Stomach (tissue), 4 donors: ENCODE measurements around the gene TRIM66.

Experiments
- POLR2A ChIP-seq, 4 donors: fragments of 450-650 bp; IDR thresholded peaks; one replicate each; pipeline ENCODE4 v1.6.1; 2016; ENCODE audit warnings: antibody characterized with exemption in 4 of 4, control low read depth in 2 of 4, mild to moderate bottlenecking in 1 of 4, moderate library complexity in 1 of 4
- TF ChIP-seq, protein P1 (sequence below), 7 experiments: fragments of 450-650 bp in 4 of 7; fragments of 200-600 bp in 3 of 7; sonication (generic) in 3 of 7; IDR thresholded peaks; one replicate each; pipeline ENCODE4 v1.5.1; 2016 to 2019; ENCODE audit warnings: antibody characterized with exemption in 7 of 7, control low read depth in 2 of 7, mild to moderate bottlenecking in 1 of 7

DNA sequence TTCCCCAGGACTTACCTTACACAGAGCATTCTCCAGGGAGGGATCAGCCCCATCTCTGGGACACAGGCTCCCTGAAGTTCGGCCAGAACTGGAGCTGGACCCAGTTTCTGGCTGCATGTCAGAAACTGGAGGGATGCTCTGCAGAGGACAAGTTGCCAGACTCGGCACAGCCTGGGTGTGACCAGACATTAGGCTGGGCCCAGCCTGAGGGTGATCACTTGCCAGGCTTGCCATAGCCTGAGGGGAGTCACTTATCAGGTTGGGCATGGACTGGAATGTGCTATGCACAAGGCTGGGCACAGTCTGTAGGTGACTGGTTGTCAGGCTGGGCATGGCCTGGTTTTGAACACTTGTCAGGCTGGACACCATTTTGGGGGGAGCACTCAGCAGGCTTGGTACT, 57.8 kb downstream of the TRIM66 start:
- TF ChIP-seq, protein P1, sequence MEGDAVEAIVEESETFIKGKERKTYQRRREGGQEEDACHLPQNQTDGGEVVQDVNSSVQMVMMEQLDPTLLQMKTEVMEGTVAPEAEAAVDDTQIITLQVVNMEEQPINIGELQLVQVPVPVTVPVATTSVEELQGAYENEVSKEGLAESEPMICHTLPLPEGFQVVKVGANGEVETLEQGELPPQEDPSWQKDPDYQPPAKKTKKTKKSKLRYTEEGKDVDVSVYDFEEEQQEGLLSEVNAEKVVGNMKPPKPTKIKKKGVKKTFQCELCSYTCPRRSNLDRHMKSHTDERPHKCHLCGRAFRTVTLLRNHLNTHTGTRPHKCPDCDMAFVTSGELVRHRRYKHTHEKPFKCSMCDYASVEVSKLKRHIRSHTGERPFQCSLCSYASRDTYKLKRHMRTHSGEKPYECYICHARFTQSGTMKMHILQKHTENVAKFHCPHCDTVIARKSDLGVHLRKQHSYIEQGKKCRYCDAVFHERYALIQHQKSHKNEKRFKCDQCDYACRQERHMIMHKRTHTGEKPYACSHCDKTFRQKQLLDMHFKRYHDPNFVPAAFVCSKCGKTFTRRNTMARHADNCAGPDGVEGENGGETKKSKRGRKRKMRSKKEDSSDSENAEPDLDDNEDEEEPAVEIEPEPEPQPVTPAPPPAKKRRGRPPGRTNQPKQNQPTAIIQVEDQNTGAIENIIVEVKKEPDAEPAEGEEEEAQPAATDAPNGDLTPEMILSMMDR (IDR thresholded peaks at IDR 0.05), result no peak
- no peak for TF ChIP-seq POLR2A (IDR thresholded peaks at IDR 0.05)
